ENCODE measurements around the gene MOSPD3. TPM values are rescaled to one million over a fixed set of nuclear protein-coding genes. Genes with fewer than 3 reads are reported as not detected.
A peak's percentile ranks its signal among the peaks of the same experiment; 100 is the strongest.

The MOSPD3 gene
- total and polyA plus RNA-seq, 2 of the 13 experiments (the other 11 are each of a cell fraction or from before 2014, with no cell fraction given), result 7.6 to 8.8 TPM

- peak; percentile 43; the same call in 1 of the 2 replicates for TF ChIP-seq MYC (CRISPR knock-in tag; IDR thresholded peaks at IDR 0.05; ENCODE audit: borderline replicate concordance)
- TF ChIP-seq FUBP1 (CRISPR knock-in tag; IDR thresholded peaks at IDR 0.05; ENCODE audit: borderline replicate concordance), result peak; percentile 98; the same call in 1 of the 2 replicates
- TF ChIP-seq SMARCE1 (IDR thresholded peaks at IDR 0.05; ENCODE audit: borderline replicate concordance), result no peak
- peak; percentile 94 for TF ChIP-seq MEF2D (CRISPR knock-in tag; IDR thresholded peaks at IDR 0.05)
- no peak for TF ChIP-seq RBFOX2 (IDR thresholded peaks at IDR 0.05; ENCODE audit: low read depth, low read length)
- peak; percentile 6; the same call in 1 of the 2 replicates for TF ChIP-seq ZBTB39 (CRISPR knock-in tag; IDR thresholded peaks at IDR 0.05)
- TF ChIP-seq, protein P1, sequence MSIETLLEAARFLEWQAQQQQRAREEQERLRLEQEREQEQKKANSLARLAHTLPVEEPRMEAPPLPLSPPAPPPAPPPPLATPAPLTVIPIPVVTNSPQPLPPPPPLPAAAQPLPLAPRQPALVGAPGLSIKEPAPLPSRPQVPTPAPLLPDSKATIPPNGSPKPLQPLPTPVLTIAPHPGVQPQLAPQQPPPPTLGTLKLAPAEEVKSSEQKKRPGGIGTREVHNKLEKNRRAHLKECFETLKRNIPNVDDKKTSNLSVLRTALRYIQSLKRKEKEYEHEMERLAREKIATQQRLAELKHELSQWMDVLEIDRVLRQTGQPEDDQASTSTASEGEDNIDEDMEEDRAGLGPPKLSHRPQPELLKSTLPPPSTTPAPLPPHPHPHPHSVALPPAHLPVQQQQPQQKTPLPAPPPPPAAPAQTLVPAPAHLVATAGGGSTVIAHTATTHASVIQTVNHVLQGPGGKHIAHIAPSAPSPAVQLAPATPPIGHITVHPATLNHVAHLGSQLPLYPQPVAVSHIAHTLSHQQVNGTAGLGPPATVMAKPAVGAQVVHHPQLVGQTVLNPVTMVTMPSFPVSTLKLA (IDR thresholded peaks at IDR 0.05), result no peak
- TF ChIP-seq, protein P2, sequence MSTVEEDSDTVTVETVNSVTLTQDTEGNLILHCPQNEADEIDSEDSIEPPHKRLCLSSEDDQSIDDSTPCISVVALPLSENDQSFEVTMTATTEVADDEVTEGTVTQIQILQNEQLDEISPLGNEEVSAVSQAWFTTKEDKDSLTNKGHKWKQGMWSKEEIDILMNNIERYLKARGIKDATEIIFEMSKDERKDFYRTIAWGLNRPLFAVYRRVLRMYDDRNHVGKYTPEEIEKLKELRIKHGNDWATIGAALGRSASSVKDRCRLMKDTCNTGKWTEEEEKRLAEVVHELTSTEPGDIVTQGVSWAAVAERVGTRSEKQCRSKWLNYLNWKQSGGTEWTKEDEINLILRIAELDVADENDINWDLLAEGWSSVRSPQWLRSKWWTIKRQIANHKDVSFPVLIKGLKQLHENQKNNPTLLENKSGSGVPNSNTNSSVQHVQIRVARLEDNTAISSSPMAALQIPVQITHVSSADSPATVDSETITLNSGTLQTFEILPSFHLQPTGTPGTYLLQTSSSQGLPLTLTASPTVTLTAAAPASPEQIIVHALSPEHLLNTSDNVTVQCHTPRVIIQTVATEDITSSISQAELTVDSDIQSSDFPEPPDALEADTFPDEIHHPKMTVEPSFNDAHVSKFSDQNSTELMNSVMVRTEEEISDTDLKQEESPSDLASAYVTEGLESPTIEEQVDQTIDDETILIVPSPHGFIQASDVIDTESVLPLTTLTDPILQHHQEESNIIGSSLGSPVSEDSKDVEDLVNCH (CRISPR knock-in tag; IDR thresholded peaks at IDR 0.05), result no peak
- TF ChIP-seq FLYWCH1 (CRISPR knock-in tag; IDR thresholded peaks at IDR 0.05), result no peak
- TF ChIP-seq SAFB2 (CRISPR knock-in tag; IDR thresholded peaks at IDR 0.05; ENCODE audit: borderline replicate concordance, low read depth), result peak; percentile 17
- no peak for TF ChIP-seq ZNF776 (CRISPR knock-in tag; IDR thresholded peaks at IDR 0.05)
- no peak for TF ChIP-seq SNAPC4 (CRISPR knock-in tag; IDR thresholded peaks at IDR 0.05)
- TF ChIP-seq RARA (CRISPR knock-in tag; IDR thresholded peaks at IDR 0.05), result no peak
- TF ChIP-seq ZKSCAN5 (CRISPR knock-in tag; IDR thresholded peaks at IDR 0.05), result no peak
Measured at GRCh38 chr7:100568896-100569844, 43.2 kb upstream of the MOSPD3 start (continued).
